K562 (cell line): ENCODE data around the gene BCO1. TPM values are rescaled to one million over a fixed set of nuclear protein-coding genes. Genes with fewer than 3 reads are reported as not detected.

ENCODE experiments used
- BRF2 ChIP-seq: IDR thresholded peaks from 3 replicates; pipeline ENCODE4 v1.6.1; 2011; ENCODE audit warnings: borderline replicate concordance, mild to moderate bottlenecking; ENCODE audit not compliant: insufficient read length, insufficient read depth
- CTCFL ChIP-seq: IDR thresholded peaks from 2 replicates; pipeline ENCODE4 v1.6.1; 2011; ENCODE audit warnings: borderline replicate concordance, low read depth, mild to moderate bottlenecking, moderate library complexity, low read length; ENCODE audit not compliant: insufficient read depth, poor library complexity, severe bottlenecking
- E2F4 ChIP-seq: sonication (generic); formaldehyde crosslinking; IDR thresholded peaks from 2 replicates; pipeline ENCODE4 v1.8.0; 2022; ENCODE audit warnings: mild to moderate bottlenecking, low read depth, missing genetic modification reagents
- ETV1 ChIP-seq: fragments of 450-650 bp; conservative IDR thresholded peaks from 2 replicates; pipeline ENCODE4 v1.6.1; 2016; ENCODE audit warnings: missing genetic modification characterization, control low read depth, low read depth, missing compliant biosample characterization
- HMG20A ChIP-seq: fragments of 450-650 bp; formaldehyde crosslinking; conservative IDR thresholded peaks from 2 replicates; pipeline ENCODE4 v1.4.0; 2020; ENCODE audit warnings: mild to moderate bottlenecking, mixed read lengths
- ID3 ChIP-seq, 2 experiments: fragments of 250-450 bp in 1 of 2; fragments of 450-650 bp in 1 of 2; sonication (Bioruptor Pico) in 1 of 2; IDR thresholded peaks; 2 replicates each; pipeline versions ENCODE4 v1.6.1 to v1.8.0; 2016 to 2021; ENCODE audit warnings: mild to moderate bottlenecking in 2 of 2, moderate library complexity in 2 of 2, missing compliant biosample characterization in 1 of 2, missing genetic modification characterization in 1 of 2
- IRF2 ChIP-seq: sonication (generic); formaldehyde crosslinking; IDR thresholded peaks from 2 replicates; pipeline ENCODE4 v1.8.1; 2022; ENCODE audit warnings: mild to moderate bottlenecking, missing genetic modification reagents
- KHSRP ChIP-seq: fragments of 450-650 bp; IDR thresholded peaks from 2 replicates; pipeline ENCODE4 v1.6.1; 2017
- LARP7 ChIP-seq: fragments of 450-650 bp; IDR thresholded peaks from 2 replicates; pipeline ENCODE4 v1.6.1; 2016
- SFPQ ChIP-seq: fragments of 200-400 bp; formaldehyde crosslinking; IDR thresholded peaks from 2 replicates; pipeline ENCODE4 v1.6.1; 2017; ENCODE audit warnings: mild to moderate bottlenecking, low read depth, low read length, moderate library complexity
- SIN3B ChIP-seq: fragments of 450-650 bp; IDR thresholded peaks from 2 replicates; pipeline ENCODE4 v1.6.1; 2017; ENCODE audit warnings: low read depth, mild to moderate bottlenecking, moderate library complexity
- ZNF3 ChIP-seq: fragments of 250-450 bp; sonication (Bioruptor Pico); IDR thresholded peaks from 2 replicates; pipeline ENCODE4 v1.5.0; 2021; ENCODE audit warnings: mild to moderate bottlenecking, moderate library complexity
- polyA plus RNA-seq, 8 experiments: library from polyadenylated mRNA; depleted of rRNA in 4 of 8; stranded (reverse) in 5 of 8; unstranded in 3 of 8; fragments of >200 nt; fragmentation: Nextera tagmentation in 2 of 8; fragmentation: Illumina TruSeq in 1 of 8; extraction: Ambion mirVana in 2 of 8; extraction: Trizol in 1 of 8; gene quantifications; 2 replicates each; pipeline versions ENCODE4 v1.2.1 to v1.2.3, GENCODE V29; 2011 to 2014; ENCODE audit warnings: inconsistent platforms in 1 of 8, missing spikeins in 1 of 8
- total RNA-seq, 7 experiments: library from RNA; depleted of rRNA in 6 of 7; stranded (reverse); fragments of >200 nt in 6 of 7; fragmentation: Illumina TruSeq in 2 of 7; extraction: Trizol in 2 of 7; gene quantifications; 2 replicates each; pipeline versions ENCODE4 v1.2.1 to v1.2.3, GENCODE V29; 2011 to 2021; ENCODE audit warnings: low replicate concordance in 1 of 7

BCO1 gene
- total and polyA plus RNA-seq, 9 of the 15 experiments (the other 6 are each of a cell fraction or from before 2014, with no cell fraction given) = not detected

GRCh38 chr16:81314603-81315270, 76.2 kb downstream of the BCO1 start, which contains the start of gene GAN (continued):
- no peak for TF ChIP-seq SFPQ
- no peak for TF ChIP-seq IRF2 (CRISPR knock-in tag)
- no peak for TF ChIP-seq ID3 (CRISPR knock-in tag; IDR thresholded peaks at IDR 0.05)
- peak; percentile 79; the same call in 1 of the 2 replicates for TF ChIP-seq ID3 (tag; IDR thresholded peaks at IDR 0.05)
- peak; percentile 93 for TF ChIP-seq SIN3B
- no peak for TF ChIP-seq LARP7
- peak; percentile 73 for TF ChIP-seq ETV1 (tag)
- TF ChIP-seq ZNF3 (CRISPR knock-in tag) = no peak
- TF ChIP-seq CTCFL = no peak
- peak; percentile 89 for TF ChIP-seq KHSRP
- no peak for TF ChIP-seq BRF2
- no peak for TF ChIP-seq HMG20A (CRISPR knock-in tag)
- no peak for TF ChIP-seq E2F4 (CRISPR knock-in tag)
